ENCODE measurements around the gene IDH3G.
A peak's percentile ranks its signal among the peaks of the same experiment; 100 is the strongest.
"Not testable (repeated sequence)": the region's sequence is repeated elsewhere in the genome, so short reads cannot be mapped to it uniquely, and the experiment has no call there.

DNA sequence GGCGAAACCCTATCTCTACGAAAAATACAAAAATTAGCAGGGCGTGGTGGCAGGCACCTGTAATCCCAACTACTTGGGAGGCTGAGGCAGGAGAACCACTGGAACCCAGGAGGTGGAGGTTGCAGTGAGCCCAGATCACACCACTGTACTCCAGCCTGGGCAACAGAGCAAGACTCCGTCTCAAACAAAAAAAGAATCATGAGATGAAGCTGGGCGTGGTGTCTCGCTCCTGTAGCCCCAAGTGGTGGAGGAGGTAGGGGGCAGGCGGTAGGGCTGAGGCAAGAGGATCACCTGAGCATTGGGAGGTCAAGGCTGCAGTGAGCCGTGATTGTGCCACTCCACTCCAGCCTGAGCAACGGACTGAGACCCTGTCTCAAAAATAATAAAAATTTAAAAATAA lies 23.9 kb upstream of the IDH3G start:
- TF ChIP-seq, protein P1, sequence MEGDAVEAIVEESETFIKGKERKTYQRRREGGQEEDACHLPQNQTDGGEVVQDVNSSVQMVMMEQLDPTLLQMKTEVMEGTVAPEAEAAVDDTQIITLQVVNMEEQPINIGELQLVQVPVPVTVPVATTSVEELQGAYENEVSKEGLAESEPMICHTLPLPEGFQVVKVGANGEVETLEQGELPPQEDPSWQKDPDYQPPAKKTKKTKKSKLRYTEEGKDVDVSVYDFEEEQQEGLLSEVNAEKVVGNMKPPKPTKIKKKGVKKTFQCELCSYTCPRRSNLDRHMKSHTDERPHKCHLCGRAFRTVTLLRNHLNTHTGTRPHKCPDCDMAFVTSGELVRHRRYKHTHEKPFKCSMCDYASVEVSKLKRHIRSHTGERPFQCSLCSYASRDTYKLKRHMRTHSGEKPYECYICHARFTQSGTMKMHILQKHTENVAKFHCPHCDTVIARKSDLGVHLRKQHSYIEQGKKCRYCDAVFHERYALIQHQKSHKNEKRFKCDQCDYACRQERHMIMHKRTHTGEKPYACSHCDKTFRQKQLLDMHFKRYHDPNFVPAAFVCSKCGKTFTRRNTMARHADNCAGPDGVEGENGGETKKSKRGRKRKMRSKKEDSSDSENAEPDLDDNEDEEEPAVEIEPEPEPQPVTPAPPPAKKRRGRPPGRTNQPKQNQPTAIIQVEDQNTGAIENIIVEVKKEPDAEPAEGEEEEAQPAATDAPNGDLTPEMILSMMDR (tag by site-specific recombination; IDR thresholded peaks at IDR 0.05) = not testable (repeated sequence)
- not testable (repeated sequence) for TF ChIP-seq ZNF677 (tag by site-specific recombination; IDR thresholded peaks at IDR 0.05); YY1 (tag by site-specific recombination; IDR thresholded peaks at IDR 0.05); ZNF292 (tag by site-specific recombination; IDR thresholded peaks at IDR 0.05; ENCODE audit: borderline replicate concordance, low read depth); ZFP3 (tag by site-specific recombination; IDR thresholded peaks at IDR 0.05; ENCODE audit: low read depth); ZNF776 (tag by site-specific recombination; IDR thresholded peaks at IDR 0.05; ENCODE audit: borderline replicate concordance); HOXC10 (CRISPR knock-in tag; IDR thresholded peaks at IDR 0.05)
- TF ChIP-seq ZNF121 (tag by site-specific recombination; IDR thresholded peaks at IDR 0.05) = peak; percentile 87

Measured in HEK293 (cell line).